GM18519 (cell line): ENCODE data around the gene TPTE.
"Not testable (repeated sequence)": the region's sequence is repeated elsewhere in the genome, so short reads cannot be mapped to it uniquely, and the experiment has no call there.

Source experiments
- ATAC-seq: cut with Tn5 transposase; IDR thresholded peaks from one replicate; pipeline ENCODE4 v1.9.1; 2021; ENCODE audit warnings: mild to moderate bottlenecking, moderate library complexity; ENCODE audit not compliant: unreplicated experiment, low FRiP score

The TPTE gene

GRCh38 chr21:10616061-10616460, 94.7 kb downstream of the TPTE start:
- ATAC-seq = not testable (repeated sequence)

- ATAC-seq = no peak
Measured at GRCh38 chr21:10616535-10616934, 95.2 kb downstream of the TPTE start.

GRCh38 chr21:10617133-10617752, 95.9 kb downstream of the TPTE start:
- ATAC-seq = not testable (repeated sequence)

- no peak for ATAC-seq
Measured at GRCh38 chr21:10627316-10627863, 106.0 kb downstream of the TPTE start.

GRCh38 chr21:10629239-10629638, 107.9 kb downstream of the TPTE start:
- ATAC-seq = not testable (repeated sequence)

GRCh38 chr21:10630829-10631228, 109.4 kb downstream of the TPTE start:
- not testable (repeated sequence) for ATAC-seq

GRCh38 chr21:10631316-10631715, 109.9 kb downstream of the TPTE start:
- ATAC-seq = not testable (repeated sequence)

- not testable (repeated sequence) for ATAC-seq
Measured at GRCh38 chr21:10638144-10638543, 116.8 kb downstream of the TPTE start.

- no peak for ATAC-seq
Measured at GRCh38 chr21:10639123-10639522, 117.7 kb downstream of the TPTE start.

GRCh38 chr21:10639746-10640145, 118.4 kb downstream of the TPTE start:
- ATAC-seq = not testable (repeated sequence)

- no peak for ATAC-seq
Measured at GRCh38 chr21:10640446-10640845, 119.1 kb downstream of the TPTE start.

- no peak for ATAC-seq
Measured at GRCh38 chr21:10641107-10641506, 119.7 kb downstream of the TPTE start.

- not testable (repeated sequence) for ATAC-seq
Measured at GRCh38 chr21:10645667-10646066, 124.3 kb downstream of the TPTE start.

- not testable (repeated sequence) for ATAC-seq
Measured at GRCh38 chr21:10649350-10650149, 128.2 kb downstream of the TPTE start.

GRCh38 chr21:10650297-10650696, 128.9 kb downstream of the TPTE start:
- not testable (repeated sequence) for ATAC-seq
